CD14-positive monocyte (primary cell): ENCODE data around the gene DCD. TPM values are rescaled to one million over a fixed set of nuclear protein-coding genes. Genes with fewer than 3 reads are reported as not detected.
A peak's percentile ranks its signal among the peaks of the same experiment; 100 is the strongest.

Experiments
- DNase-seq, 3 donors: peaks; one replicate each; pipeline ENCODE4 v3.0.0-alpha.2; 2011 to 2022
- H2AFZ ChIP-seq: 2 replicates; pipeline ENCODE4 v1.6.0; 2012; ENCODE audit warnings: mild to moderate bottlenecking, low read depth, low read length, inconsistent platforms; ENCODE audit not compliant: insufficient read depth, poor library complexity, severe bottlenecking
- H3K27ac ChIP-seq, 2 donors: 1 replicate in 1 of 2; 2 replicates in 1 of 2; pipeline ENCODE4 v1.5.1; 2012 to 2013; ENCODE audit warnings: low read length in 2 of 2, control low read depth in 1 of 2, inconsistent platforms in 1 of 2, low read depth in 1 of 2, mild to moderate bottlenecking in 1 of 2
- H3K27me3 ChIP-seq, 2 donors: one replicate each; pipeline versions ENCODE4 v1.6.0 to v1.6.1; 2011 to 2013; ENCODE audit warnings: low read length in 2 of 2; ENCODE audit not compliant: control insufficient read depth in 2 of 2, insufficient read depth in 2 of 2
- H3K36me3 ChIP-seq, 2 donors: replicated peaks in 1 of 2; 1 replicate in 1 of 2; 2 replicates in 1 of 2; pipeline versions ENCODE4 v1.5.1 to v1.6.1; 2012 to 2013; ENCODE audit warnings: low read length in 2 of 2, control low read depth in 1 of 2, inconsistent platforms in 1 of 2, mild to moderate bottlenecking in 1 of 2; ENCODE audit not compliant: insufficient read depth in 2 of 2, control insufficient read depth in 1 of 2
- H3K4me1 ChIP-seq, 2 donors: 1 replicate in 1 of 2; 2 replicates in 1 of 2; pipeline versions ENCODE4 v1.5.1 to v1.6.1; 2012 to 2013; ENCODE audit warnings: low read length in 2 of 2, control low read depth in 1 of 2, inconsistent platforms in 1 of 2, mild to moderate bottlenecking in 1 of 2, moderate library complexity in 1 of 2; ENCODE audit not compliant: insufficient read depth in 2 of 2, control insufficient read depth in 1 of 2
- H3K4me2 ChIP-seq: replicated peaks from 2 replicates; pipeline ENCODE3; 2012; ENCODE audit warnings: low read length, moderate library complexity, mild to moderate bottlenecking; ENCODE audit not compliant: poor library complexity, severe bottlenecking; ENCODE audit errors: extremely low read depth
- H3K4me3 ChIP-seq, 3 experiments: fragments of 200-600 bp in 1 of 3; sonication (generic) in 1 of 3; replicated peaks in 1 of 3; 1 replicate in 2 of 3; 2 replicates in 1 of 3; pipeline ENCODE4 v1.5.1; 2011 to 2013; ENCODE audit warnings: low read length in 3 of 3, mild to moderate bottlenecking in 3 of 3, control low read depth in 2 of 3, low read depth in 2 of 3, inconsistent platforms in 1 of 3, moderate library complexity in 1 of 3
- H3K79me2 ChIP-seq: 2 replicates; pipeline ENCODE4 v1.6.0; 2012; ENCODE audit warnings: mild to moderate bottlenecking, control low read depth, inconsistent platforms, low read length, moderate library complexity; ENCODE audit not compliant: insufficient read depth
- H3K9ac ChIP-seq: 2 replicates; pipeline ENCODE4 v1.6.0; 2017; ENCODE audit warnings: low read length, mild to moderate bottlenecking; ENCODE audit not compliant: insufficient read depth, poor library complexity, severe bottlenecking
- H3K9me3 ChIP-seq, 2 donors: replicated peaks in 1 of 2; 1 replicate in 1 of 2; 2 replicates in 1 of 2; pipeline versions ENCODE4 v1.5.1 to v1.6.1; 2012 to 2013; ENCODE audit warnings: low read length in 2 of 2, control low read depth in 1 of 2; ENCODE audit not compliant: control insufficient read depth in 1 of 2, insufficient read depth in 1 of 2
- H4K20me1 ChIP-seq: 2 replicates; pipeline ENCODE4 v1.6.0; 2012; ENCODE audit warnings: mild to moderate bottlenecking, low read length, control low read depth, moderate library complexity; ENCODE audit not compliant: insufficient read depth
- H3K27ac Mint-ChIP-seq, 7 donors: one replicate each; pipeline ENCODE4 v1.8.0; 2020; ENCODE audit warnings: mild to moderate bottlenecking in 7 of 7, mixed read lengths in 7 of 7, moderate library complexity in 6 of 7, inconsistent platforms in 2 of 7
- H3K27me3 Mint-ChIP-seq, 3 donors: one replicate each; pipeline ENCODE4 v1.8.0; 2021 to 2022; ENCODE audit warnings: low read depth in 3 of 3, mild to moderate bottlenecking in 3 of 3, mixed read lengths in 3 of 3, moderate library complexity in 3 of 3, inconsistent platforms in 1 of 3
- H3K36me3 Mint-ChIP-seq, 2 donors: one replicate each; pipeline ENCODE4 v1.8.0; 2020; ENCODE audit warnings: mixed read lengths in 2 of 2, inconsistent platforms in 1 of 2, mild to moderate bottlenecking in 1 of 2
- H3K4me1 Mint-ChIP-seq: one replicate; pipeline ENCODE4 v1.8.0; 2020; ENCODE audit warnings: mild to moderate bottlenecking, mixed read lengths
- H3K4me3 Mint-ChIP-seq, 2 donors: one replicate each; pipeline ENCODE4 v1.8.0; 2020; ENCODE audit warnings: mild to moderate bottlenecking in 2 of 2, mixed read lengths in 2 of 2, moderate library complexity in 1 of 2
- H3K9me3 Mint-ChIP-seq, 7 donors: one replicate each; pipeline ENCODE4 v1.8.0; 2020 to 2022; ENCODE audit warnings: mixed read lengths in 7 of 7, mild to moderate bottlenecking in 6 of 7, moderate library complexity in 6 of 7, inconsistent platforms in 2 of 7
- WGBS: methylation state at CpG from one replicate; pipeline ENCODE4 v1.1.5; 2013; ENCODE audit warnings: missing lambda C conversion rate; ENCODE audit not compliant: insufficient coverage; 5-methylcytosine and 5-hydroxymethylcytosine counted together
- intact Hi-C, 2 donors: fragments of 100-400 bp; cut with micrococcal nuclease; formaldehyde crosslinking; loops; one replicate each; pipeline versions ENCODE4 v1.15.0 to v1.15.1; 2023
- polyA minus RNA-seq: library from RNA; depleted of rRNA, polyadenylated mRNA; stranded (reverse); fragments of >200 nt; gene quantifications from 2 replicates; pipeline ENCODE4 v1.2.3, GENCODE V29; 2012
- polyA plus RNA-seq, 3 donors: library from polyadenylated mRNA; depleted of rRNA in 1 of 3; unstranded in 2 of 3; stranded (reverse) in 1 of 3; fragments of 300-500 nt in 2 of 3; fragments of >200 nt in 1 of 3; fragmentation: Illumina TruSeq in 2 of 3; gene quantifications; 1 replicate in 2 of 3; 2 replicates in 1 of 3; pipeline ENCODE4 v1.2.3, GENCODE V29; 2012 to 2021
- total RNA-seq, 12 experiments: library from RNA in 1 of 12; stranded (reverse) in 1 of 12; fragments of 120-200 nt in 1 of 12; gene quantifications; one replicate each; pipeline ENCODE4 v1.2.4 and lab custom pipeline; 2013 to 2026; ENCODE audit warnings: mixed read lengths in 6 of 12, inconsistent platforms in 1 of 12
- TF ChIP-seq, protein P1 (sequence below): fragments of 200-600 bp; IDR thresholded peaks from one replicate; pipeline ENCODE4 v1.8.0; 2022; ENCODE audit warnings: antibody characterized with exemption, mild to moderate bottlenecking

Gene DCD, protein sequence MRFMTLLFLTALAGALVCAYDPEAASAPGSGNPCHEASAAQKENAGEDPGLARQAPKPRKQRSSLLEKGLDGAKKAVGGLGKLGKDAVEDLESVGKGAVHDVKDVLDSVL
- not detected for total RNA-seq (2013)
- polyA plus RNA-seq = not detected
- not detected in 2 replicates for polyA minus RNA-seq
- 0 to 0.69 (median 0) reads per million in 11 experiments for total RNA-seq (lab: John Stamatoyannopoulos, UW)

DNA sequence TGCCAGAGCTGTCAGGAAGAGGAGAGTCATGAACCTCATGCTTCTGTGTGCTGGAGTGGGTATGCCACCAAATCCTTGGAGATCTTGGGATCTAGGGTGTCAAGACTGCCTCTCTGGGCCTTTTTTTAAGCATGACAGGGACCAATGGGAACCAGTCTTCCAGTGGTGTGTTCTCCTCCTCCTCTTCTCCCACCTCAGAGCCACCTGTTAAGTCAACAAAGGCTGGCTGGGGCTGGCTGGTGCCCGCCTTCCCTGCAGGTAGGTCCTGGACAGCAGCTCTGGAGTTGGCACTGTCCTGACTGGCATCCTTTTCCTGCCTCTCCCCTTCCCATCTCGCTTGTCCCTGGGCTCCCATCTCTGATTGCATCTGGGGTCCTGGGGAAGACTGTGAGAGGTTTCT is at the start of gene DCD:
TSS of gene DCD (minus strand) at position 101 of the 400 bp plus-strand sequence. CDS start at position 39, 62 bp downstream.
- Mint-ChIP-seq H3K4me3 (no peak within 1 kb of the TSS), H3K9me3 (no peaks in the 10 kb centered on the region), H3K4me1 (no peaks in the 10 kb centered on the region), H3K27ac (peak within 1 kb of the TSS in 1 of 7 donors; percentile 79), H3K27me3 (peaks cover 2 to 15% (median 11%) of the 10 kb centered on the region in 3 donors), H3K36me3 (no peaks in the 10 kb centered on the region)
- no peak within 1 kb of the TSS for H2AFZ ChIP-seq
- 86% methylated on average over 1 of the region's 2 CpGs for WGBS
- no peaks in the 10 kb centered on the region for H3K79me2 ChIP-seq
- intact Hi-C loops = no loop called here
- H4K20me1 ChIP-seq = no peaks in the 10 kb centered on the region
- H3K9ac ChIP-seq = no peak within 1 kb of the TSS
- H3K4me1 ChIP-seq = peaks cover 0 to 5% of the 10 kb centered on the region in 2 donors
- TF ChIP-seq, protein P1, sequence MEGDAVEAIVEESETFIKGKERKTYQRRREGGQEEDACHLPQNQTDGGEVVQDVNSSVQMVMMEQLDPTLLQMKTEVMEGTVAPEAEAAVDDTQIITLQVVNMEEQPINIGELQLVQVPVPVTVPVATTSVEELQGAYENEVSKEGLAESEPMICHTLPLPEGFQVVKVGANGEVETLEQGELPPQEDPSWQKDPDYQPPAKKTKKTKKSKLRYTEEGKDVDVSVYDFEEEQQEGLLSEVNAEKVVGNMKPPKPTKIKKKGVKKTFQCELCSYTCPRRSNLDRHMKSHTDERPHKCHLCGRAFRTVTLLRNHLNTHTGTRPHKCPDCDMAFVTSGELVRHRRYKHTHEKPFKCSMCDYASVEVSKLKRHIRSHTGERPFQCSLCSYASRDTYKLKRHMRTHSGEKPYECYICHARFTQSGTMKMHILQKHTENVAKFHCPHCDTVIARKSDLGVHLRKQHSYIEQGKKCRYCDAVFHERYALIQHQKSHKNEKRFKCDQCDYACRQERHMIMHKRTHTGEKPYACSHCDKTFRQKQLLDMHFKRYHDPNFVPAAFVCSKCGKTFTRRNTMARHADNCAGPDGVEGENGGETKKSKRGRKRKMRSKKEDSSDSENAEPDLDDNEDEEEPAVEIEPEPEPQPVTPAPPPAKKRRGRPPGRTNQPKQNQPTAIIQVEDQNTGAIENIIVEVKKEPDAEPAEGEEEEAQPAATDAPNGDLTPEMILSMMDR = no peak
- no peak within 1 kb of the TSS for H3K4me3 ChIP-seq
- H3K27me3 ChIP-seq = peaks cover 2 to 5% of the 10 kb centered on the region in 2 donors
- no peaks in the 10 kb centered on the region for H3K9me3 ChIP-seq
- H3K36me3 ChIP-seq = no peaks in the 10 kb centered on the region
- no peak for DNase-seq
- H3K27ac ChIP-seq = no peak within 1 kb of the TSS
- H3K4me2 ChIP-seq = no peak within 1 kb of the TSS

DNA sequence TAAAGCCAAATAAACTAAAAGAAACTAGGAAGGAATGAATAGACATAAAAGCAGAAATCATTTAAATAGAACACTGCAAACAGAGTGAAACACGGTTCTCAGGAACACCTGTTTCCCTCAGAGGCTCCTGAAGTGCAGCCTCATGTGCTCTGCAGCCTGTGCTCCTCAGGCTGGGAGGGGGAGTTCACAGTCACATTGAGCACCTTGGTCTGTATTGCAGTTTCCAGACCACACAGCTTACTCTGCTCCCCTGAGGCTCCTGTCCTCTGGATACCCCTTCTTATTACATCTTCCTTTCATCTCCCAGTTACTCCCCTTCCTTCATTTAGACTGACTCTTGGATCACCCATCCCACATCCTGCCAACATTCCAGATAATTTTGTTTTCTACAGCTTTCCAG is 49.7 kb upstream of the DCD start:
- TF ChIP-seq, protein P1 = no peak
- no peaks in the 10 kb centered on the region for H3K4me1 ChIP-seq
- no peak overlapping the region for H3K4me3 Mint-ChIP-seq
- H3K27ac ChIP-seq = no peak overlapping the region
- H3K4me3 ChIP-seq = no peak overlapping the region
- no peak for DNase-seq
- H2AFZ ChIP-seq = no peak overlapping the region
- no peak overlapping the region for H3K27ac Mint-ChIP-seq
- peaks cover 7 to 10% (median 8%) of the 10 kb centered on the region in 3 donors for H3K27me3 Mint-ChIP-seq
- peaks cover 0 to 4% (median 0%) of the 10 kb centered on the region in 7 donors for H3K9me3 Mint-ChIP-seq
- no peaks in the 10 kb centered on the region for H3K36me3 Mint-ChIP-seq
- no peaks in the 10 kb centered on the region for H3K79me2 ChIP-seq
- no peaks in the 10 kb centered on the region for H3K36me3 ChIP-seq
- no peak overlapping the region for H3K4me2 ChIP-seq
- H3K4me1 Mint-ChIP-seq = no peaks in the 10 kb centered on the region
- no CpG with 5 or more reads among the region's 1 CpG for WGBS
- intact Hi-C loops = no loop called here
- H4K20me1 ChIP-seq = no peaks in the 10 kb centered on the region
- H3K9ac ChIP-seq = no peak overlapping the region
- H3K9me3 ChIP-seq = no peaks in the 10 kb centered on the region
- H3K27me3 ChIP-seq = no peaks in the 10 kb centered on the region
